ENCODE results near the gene ENPP6.

DNA sequence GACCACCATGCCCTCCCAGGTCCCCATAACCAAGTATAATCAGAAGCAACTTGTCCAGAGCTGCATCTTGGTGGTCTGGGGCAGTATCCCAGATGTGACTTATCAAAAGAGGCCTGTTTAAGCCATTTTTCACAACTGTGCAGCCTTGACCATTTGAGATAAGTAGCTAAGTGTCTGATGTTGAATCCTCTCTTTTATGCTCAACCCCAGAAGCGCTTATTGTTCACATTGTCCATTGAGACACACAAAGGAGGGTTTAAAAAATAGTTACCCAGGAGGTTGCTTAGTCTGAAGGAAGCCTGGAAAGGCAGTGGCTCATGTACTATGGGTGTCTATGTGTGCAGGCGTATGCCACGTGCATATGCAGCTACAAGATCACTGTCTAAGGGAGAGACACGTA lies 27.0 kb downstream of the ENPP6 start:
- TF ChIP-seq POLR2A (IDR thresholded peaks at IDR 0.05; ENCODE audit: low read depth, low read length) (no peak), TAF1 (IDR thresholded peaks at IDR 0.05; ENCODE audit: borderline replicate concordance, low read depth, low read length) (no peak), POLR2AphosphoS5 (IDR thresholded peaks at IDR 0.05; ENCODE audit: low read depth, low read length) (no peak)
